ENCODE data around the gene FGD3.
"Not testable (repeated sequence)": the region's sequence is repeated elsewhere in the genome, so short reads cannot be mapped to it uniquely, and the experiment has no call there.

Gene FGD3

GRCh38 chr9:92947268-92948037 lies at the start of gene FGD3:
Gene FGD3, plus strand, starts transcription at chr9:92947523. Its CDS starts 28,734 bp downstream, at chr9:92976257.
- no peaks in the 10 kb centered on the region for H3K36me3 ChIP-seq (ENCODE audit: insufficient read depth, low read length)
- H3K9me3 ChIP-seq (ENCODE audit: low read length): no peaks in the 10 kb centered on the region
- peaks cover 7 to 18% of the 10 kb centered on the region in 2 donors for H3K27me3 ChIP-seq (ENCODE audit: control insufficient read depth in 1 of 2, insufficient read depth in 2 of 2, low read length in 2 of 2)
- no peak within 1 kb of the TSS for H3K9ac ChIP-seq (ENCODE audit: low read length)
- no peak within 1 kb of the TSS for H3K27ac ChIP-seq (ENCODE audit: low read depth, low read length)
- peak within 1 kb of the TSS in 1 of 2 donors; percentile 47 for H3K4me3 ChIP-seq (ENCODE audit: low read depth in 1 of 2, low read length in 2 of 2)
- H3K4me1 ChIP-seq (ENCODE audit: insufficient read depth, low read length): no peaks in the 10 kb centered on the region

- not testable (repeated sequence) for H3K4me3 ChIP-seq (ENCODE audit: low read depth in 1 of 2, low read length in 2 of 2); H3K27ac ChIP-seq (ENCODE audit: low read depth, low read length); H3K27me3 ChIP-seq (ENCODE audit: control insufficient read depth in 1 of 2, insufficient read depth in 2 of 2, low read length in 2 of 2)
Observed at GRCh38 chr9:92905137-92905536, 42.2 kb upstream of the FGD3 start.

GRCh38 chr9:92911511-92912475 lies 35.5 kb upstream of the FGD3 start:
- Histone ChIP-seq H3K9me3 (ENCODE audit: low read length) (no peaks in the 10 kb centered on the region), H3K27ac (ENCODE audit: low read depth, low read length) (no peak overlapping the region), H3K9ac (ENCODE audit: low read length) (no peak overlapping the region), H3K4me3 (ENCODE audit: low read depth in 1 of 2, low read length in 2 of 2) (no peak overlapping the region), H3K4me1 (ENCODE audit: insufficient read depth, low read length) (no peaks in the 10 kb centered on the region), H3K36me3 (ENCODE audit: insufficient read depth, low read length) (no peaks in the 10 kb centered on the region), H3K27me3 (ENCODE audit: control insufficient read depth in 1 of 2, insufficient read depth in 2 of 2, low read length in 2 of 2) (no peaks in the 10 kb centered on the region)

More at GRCh38 chr9:92905137-92905536, 42.2 kb upstream of the FGD3 start:
- H3K4me1 ChIP-seq (ENCODE audit: insufficient read depth, low read length); H3K9me3 ChIP-seq (ENCODE audit: low read length); H3K36me3 ChIP-seq (ENCODE audit: insufficient read depth, low read length); H3K9ac ChIP-seq (ENCODE audit: low read length): not testable (repeated sequence)

GRCh38 chr9:92917176-92917800 lies 30.0 kb upstream of the FGD3 start:
- H3K4me1 ChIP-seq (ENCODE audit: insufficient read depth, low read length): no peaks in the 10 kb centered on the region
- H3K9me3 ChIP-seq (ENCODE audit: low read length): no peaks in the 10 kb centered on the region
- H3K36me3 ChIP-seq (ENCODE audit: insufficient read depth, low read length): no peaks in the 10 kb centered on the region
- H3K27ac ChIP-seq (ENCODE audit: low read depth, low read length): no peak overlapping the region
- no peak overlapping the region for H3K9ac ChIP-seq (ENCODE audit: low read length)
- no peak overlapping the region for H3K4me3 ChIP-seq (ENCODE audit: low read depth in 1 of 2, low read length in 2 of 2)
- no peaks in the 10 kb centered on the region for H3K27me3 ChIP-seq (ENCODE audit: control insufficient read depth in 1 of 2, insufficient read depth in 2 of 2, low read length in 2 of 2)

- Histone ChIP-seq H3K27me3 (ENCODE audit: control insufficient read depth in 1 of 2, insufficient read depth in 2 of 2, low read length in 2 of 2) (no peaks in the 10 kb centered on the region), H3K36me3 (ENCODE audit: insufficient read depth, low read length) (no peaks in the 10 kb centered on the region), H3K4me1 (ENCODE audit: insufficient read depth, low read length) (no peaks in the 10 kb centered on the region), H3K4me3 (ENCODE audit: low read depth in 1 of 2, low read length in 2 of 2) (no peak overlapping the region), H3K9ac (ENCODE audit: low read length) (no peak overlapping the region), H3K27ac (ENCODE audit: low read depth, low read length) (no peak overlapping the region), H3K9me3 (ENCODE audit: low read length) (no peaks in the 10 kb centered on the region)
Observed at GRCh38 chr9:92920437-92920836, 26.9 kb upstream of the FGD3 start.

GRCh38 chr9:92931606-92932005 lies 15.7 kb upstream of the FGD3 start:
- H3K27ac ChIP-seq (ENCODE audit: low read depth, low read length): no peak overlapping the region
- H3K9me3 ChIP-seq (ENCODE audit: low read length): no peaks in the 10 kb centered on the region
- no peak overlapping the region for H3K4me3 ChIP-seq (ENCODE audit: low read depth in 1 of 2, low read length in 2 of 2)
- H3K36me3 ChIP-seq (ENCODE audit: insufficient read depth, low read length): no peaks in the 10 kb centered on the region
- no peaks in the 10 kb centered on the region for H3K27me3 ChIP-seq (ENCODE audit: control insufficient read depth in 1 of 2, insufficient read depth in 2 of 2, low read length in 2 of 2)
- H3K9ac ChIP-seq (ENCODE audit: low read length): no peak overlapping the region
- no peaks in the 10 kb centered on the region for H3K4me1 ChIP-seq (ENCODE audit: insufficient read depth, low read length)

GRCh38 chr9:92934321-92934720 lies 13.0 kb upstream of the FGD3 start:
- Histone ChIP-seq H3K9ac (ENCODE audit: low read length) (no peak overlapping the region), H3K4me1 (ENCODE audit: insufficient read depth, low read length) (no peaks in the 10 kb centered on the region), H3K36me3 (ENCODE audit: insufficient read depth, low read length) (no peaks in the 10 kb centered on the region), H3K27me3 (ENCODE audit: control insufficient read depth in 1 of 2, insufficient read depth in 2 of 2, low read length in 2 of 2) (no peaks in the 10 kb centered on the region), H3K27ac (ENCODE audit: low read depth, low read length) (no peak overlapping the region), H3K4me3 (ENCODE audit: low read depth in 1 of 2, low read length in 2 of 2) (no peak overlapping the region), H3K9me3 (ENCODE audit: low read length) (no peaks in the 10 kb centered on the region)

GRCh38 chr9:92938025-92938424 lies 9.3 kb upstream of the FGD3 start:
- Histone ChIP-seq H3K4me1 (ENCODE audit: insufficient read depth, low read length) (no peaks in the 10 kb centered on the region), H3K4me3 (ENCODE audit: low read depth in 1 of 2, low read length in 2 of 2) (no peak overlapping the region), H3K36me3 (ENCODE audit: insufficient read depth, low read length) (no peaks in the 10 kb centered on the region), H3K9me3 (ENCODE audit: low read length) (no peaks in the 10 kb centered on the region), H3K27me3 (ENCODE audit: control insufficient read depth in 1 of 2, insufficient read depth in 2 of 2, low read length in 2 of 2) (no peaks in the 10 kb centered on the region), H3K9ac (ENCODE audit: low read length) (no peak overlapping the region), H3K27ac (ENCODE audit: low read depth, low read length) (no peak overlapping the region)

GRCh38 chr9:92941861-92942260 lies 5.5 kb upstream of the FGD3 start:
- no peaks in the 10 kb centered on the region for H3K4me1 ChIP-seq (ENCODE audit: insufficient read depth, low read length)
- no peaks in the 10 kb centered on the region for H3K27me3 ChIP-seq (ENCODE audit: control insufficient read depth in 1 of 2, insufficient read depth in 2 of 2, low read length in 2 of 2)
- H3K9ac ChIP-seq (ENCODE audit: low read length): no peak overlapping the region
- no peaks in the 10 kb centered on the region for H3K36me3 ChIP-seq (ENCODE audit: insufficient read depth, low read length)
- H3K4me3 ChIP-seq (ENCODE audit: low read depth in 1 of 2, low read length in 2 of 2): no peak overlapping the region
- H3K27ac ChIP-seq (ENCODE audit: low read depth, low read length): no peak overlapping the region
- no peaks in the 10 kb centered on the region for H3K9me3 ChIP-seq (ENCODE audit: low read length)

GRCh38 chr9:92942688-92943616 lies 4.4 kb upstream of the FGD3 start:
- no peak overlapping the region for H3K4me3 ChIP-seq (ENCODE audit: low read depth in 1 of 2, low read length in 2 of 2)
- no peak overlapping the region for H3K27ac ChIP-seq (ENCODE audit: low read depth, low read length)
- H3K9me3 ChIP-seq (ENCODE audit: low read length): no peaks in the 10 kb centered on the region

More at GRCh38 chr9:92942688-92943616, 4.4 kb upstream of the FGD3 start:
- H3K36me3 ChIP-seq (ENCODE audit: insufficient read depth, low read length): no peaks in the 10 kb centered on the region
- H3K9ac ChIP-seq (ENCODE audit: low read length): no peak overlapping the region
- H3K4me1 ChIP-seq (ENCODE audit: insufficient read depth, low read length): no peaks in the 10 kb centered on the region
- peaks cover 5 to 11% of the 10 kb centered on the region in 2 donors for H3K27me3 ChIP-seq (ENCODE audit: control insufficient read depth in 1 of 2, insufficient read depth in 2 of 2, low read length in 2 of 2)

Data from muscle layer of colon (tissue), 2 donors.